Measurements from ENCODE around the gene DDT.

DNA sequence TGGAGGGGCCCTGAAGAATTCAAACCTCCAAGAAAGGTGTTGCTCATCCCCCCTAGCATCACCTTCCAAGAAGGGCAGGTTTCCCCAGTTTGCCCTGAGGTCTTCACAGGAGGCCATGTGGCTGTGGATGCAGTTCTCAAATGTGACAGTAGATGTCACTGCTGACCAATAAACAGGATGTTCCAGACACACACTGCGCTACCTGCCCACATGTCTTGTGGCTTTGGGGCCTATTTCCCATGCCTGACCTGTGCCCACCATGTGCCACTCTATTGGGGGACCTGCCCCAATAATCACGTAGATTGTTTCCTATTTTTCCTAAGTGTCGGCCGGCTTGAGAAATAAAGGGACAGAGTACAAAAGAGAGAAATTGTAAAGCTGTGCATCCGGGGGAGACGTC, 10.2 kb upstream of the DDT start:
- TF ChIP-seq, protein P1, sequence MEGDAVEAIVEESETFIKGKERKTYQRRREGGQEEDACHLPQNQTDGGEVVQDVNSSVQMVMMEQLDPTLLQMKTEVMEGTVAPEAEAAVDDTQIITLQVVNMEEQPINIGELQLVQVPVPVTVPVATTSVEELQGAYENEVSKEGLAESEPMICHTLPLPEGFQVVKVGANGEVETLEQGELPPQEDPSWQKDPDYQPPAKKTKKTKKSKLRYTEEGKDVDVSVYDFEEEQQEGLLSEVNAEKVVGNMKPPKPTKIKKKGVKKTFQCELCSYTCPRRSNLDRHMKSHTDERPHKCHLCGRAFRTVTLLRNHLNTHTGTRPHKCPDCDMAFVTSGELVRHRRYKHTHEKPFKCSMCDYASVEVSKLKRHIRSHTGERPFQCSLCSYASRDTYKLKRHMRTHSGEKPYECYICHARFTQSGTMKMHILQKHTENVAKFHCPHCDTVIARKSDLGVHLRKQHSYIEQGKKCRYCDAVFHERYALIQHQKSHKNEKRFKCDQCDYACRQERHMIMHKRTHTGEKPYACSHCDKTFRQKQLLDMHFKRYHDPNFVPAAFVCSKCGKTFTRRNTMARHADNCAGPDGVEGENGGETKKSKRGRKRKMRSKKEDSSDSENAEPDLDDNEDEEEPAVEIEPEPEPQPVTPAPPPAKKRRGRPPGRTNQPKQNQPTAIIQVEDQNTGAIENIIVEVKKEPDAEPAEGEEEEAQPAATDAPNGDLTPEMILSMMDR (IDR thresholded peaks at IDR 0.05) = peak in 1 of 4 experiments; percentile 10
- TF ChIP-seq POLR2AphosphoS5 (IDR thresholded peaks at IDR 0.05) = no peak
